ENCODE measurements around the gene RALGPS2. TPM values are rescaled to one million over a fixed set of nuclear protein-coding genes. Genes with fewer than 3 reads are reported as not detected.
A peak's percentile ranks its signal among the peaks of the same experiment; 100 is the strongest.

Gene RALGPS2
- total and polyA plus RNA-seq, 11 donors, result 1.6 to 12.7 (median 8.0) TPM

- no peaks in the 10 kb centered on the region for H3K27me3 ChIP-seq
- intact Hi-C loops (cut with DNase I), result loop anchor here in 1 of 10 donors (2.0 kb wide), 1 partner anchor 60 kb away; no protein-coding TSS in a partner anchor
- 87 to 95% (median 93%) methylated on average over 5 of the region's 5 CpGs for WGBS, 4 donors
- ATAC-seq (no peak), DNase-seq (no peak)
- H3K4me3 ChIP-seq, result no peak overlapping the region
- H3K36me3 ChIP-seq, result no peaks in the 10 kb centered on the region
- no peaks in the 10 kb centered on the region for H3K9me3 ChIP-seq
- H3K4me1 ChIP-seq, result peaks cover 0 to 4% (median 0%) of the 10 kb centered on the region in 12 donors
- no peak overlapping the region for H3K27ac ChIP-seq
- no peak for TF ChIP-seq CTCF (IDR thresholded peaks at IDR 0.05)
- TF ChIP-seq POLR2A (IDR thresholded peaks at IDR 0.05), result no peak
These were observed 32.3 kb upstream of the RALGPS2 start for GRCh38 chr1:178692564-178693327.

- peaks cover 0 to under 1% (median 0%) of the 10 kb centered on the region in 12 donors for H3K4me1 ChIP-seq
- intact Hi-C loops (cut with DNase I), result loop anchor here in 1 of 10 donors (2.0 kb wide), 1 partner anchor 61 kb away; no protein-coding TSS in a partner anchor
- H3K27me3 ChIP-seq, result no peaks in the 10 kb centered on the region
- H3K36me3 ChIP-seq, result no peaks in the 10 kb centered on the region
- no peak overlapping the region for H3K4me3 ChIP-seq
- H3K9me3 ChIP-seq, result no peaks in the 10 kb centered on the region
- WGBS, 4 donors, result 33 to 63% (median 51%) methylated on average over 2 of the region's 2 CpGs
- TF ChIP-seq CTCF (IDR thresholded peaks at IDR 0.05) (peak in 3 of 12 donors; percentile 11 to 26 (median 13)), POLR2A (IDR thresholded peaks at IDR 0.05) (no peak)
- DNase-seq, result no peak
- ATAC-seq, result no peak
- H3K27ac ChIP-seq, result no peak overlapping the region
These were observed 31.7 kb upstream of the RALGPS2 start for GRCh38 chr1:178693366-178693765.

GRCh38 chr1:178694923-178695525, 30.0 kb upstream of the RALGPS2 start:
- H3K27me3 ChIP-seq, result no peaks in the 10 kb centered on the region
- ATAC-seq, result no peak
- intact Hi-C loops (cut with DNase I), result no loop called here
- H3K9me3 ChIP-seq, result no peaks in the 10 kb centered on the region
- H3K36me3 ChIP-seq, result no peaks in the 10 kb centered on the region
- no peak for TF ChIP-seq CTCF (IDR thresholded peaks at IDR 0.05)
- H3K27ac ChIP-seq, result no peak overlapping the region
- no peaks in the 10 kb centered on the region for H3K4me1 ChIP-seq
- no peak overlapping the region for H3K4me3 ChIP-seq
- 81 to 90% (median 84%) methylated on average over 2 of the region's 2 CpGs for WGBS, 4 donors
- no peak for DNase-seq

- no peaks in the 10 kb centered on the region for H3K9me3 ChIP-seq
- intact Hi-C loops (cut with DNase I), result no loop called here
- no peak overlapping the region for H3K4me3 ChIP-seq
- WGBS, 4 donors, result 76 to 90% (median 79%) methylated on average over 2 of the region's 2 CpGs
- no peak for DNase-seq
- H3K27me3 ChIP-seq, result no peaks in the 10 kb centered on the region
- TF ChIP-seq POLR2A (IDR thresholded peaks at IDR 0.05) (no peak), CTCF (IDR thresholded peaks at IDR 0.05) (no peak)
- H3K36me3 ChIP-seq, result no peaks in the 10 kb centered on the region
- no peaks in the 10 kb centered on the region for H3K4me1 ChIP-seq
- ATAC-seq, result no peak
- H3K27ac ChIP-seq, result no peak overlapping the region
These were observed 22.9 kb upstream of the RALGPS2 start for GRCh38 chr1:178702146-178702545.
